HAP-1 (cell line): Measurements from ENCODE around the gene MDH2.
"Not testable (repeated sequence)": the region's sequence is repeated elsewhere in the genome, so short reads cannot be mapped to it uniquely, and the experiment has no call there.

Source experiments
- DNase-seq, 2 experiments: peaks; one replicate each; pipeline ENCODE4 v3.0.0-alpha.2; 2016 to 2020; ENCODE audit warnings: low spot score in 2 of 2
- H3K27me3 ChIP-seq: fragments of 250-450 bp; sonication (Bioruptor Pico); 2 replicates; pipeline ENCODE4 v1.5.1; 2020; ENCODE audit warnings: low read depth, mild to moderate bottlenecking, moderate library complexity
- H3K36me3 ChIP-seq: fragments of 250-450 bp; sonication (Bioruptor Pico); replicated peaks from 2 replicates; pipeline ENCODE4 v1.5.1; 2020; ENCODE audit warnings: mild to moderate bottlenecking
- H3K4me1 ChIP-seq: fragments of 250-450 bp; sonication (Bioruptor Pico); 2 replicates; pipeline ENCODE4 v1.5.1; 2020; ENCODE audit warnings: mild to moderate bottlenecking
- H3K4me3 ChIP-seq: fragments of 250-450 bp; sonication (Bioruptor Pico); 2 replicates; pipeline ENCODE4 v1.5.1; 2020; ENCODE audit warnings: mild to moderate bottlenecking, moderate library complexity
- H3K9me3 ChIP-seq: fragments of 250-450 bp; sonication (Bioruptor Pico); 2 replicates; pipeline ENCODE4 v1.5.1; 2020; ENCODE audit warnings: mild to moderate bottlenecking, moderate library complexity
- in situ Hi-C: fragments of 300-500 bp; cut with MboI; formaldehyde crosslinking; loops from 3 replicates; pipeline ENCODE4 v1.14.3; 2020; ENCODE audit warnings: low sequenced_read_pairs, inconsistent platforms, mixed read lengths

MDH2 gene

DNA sequence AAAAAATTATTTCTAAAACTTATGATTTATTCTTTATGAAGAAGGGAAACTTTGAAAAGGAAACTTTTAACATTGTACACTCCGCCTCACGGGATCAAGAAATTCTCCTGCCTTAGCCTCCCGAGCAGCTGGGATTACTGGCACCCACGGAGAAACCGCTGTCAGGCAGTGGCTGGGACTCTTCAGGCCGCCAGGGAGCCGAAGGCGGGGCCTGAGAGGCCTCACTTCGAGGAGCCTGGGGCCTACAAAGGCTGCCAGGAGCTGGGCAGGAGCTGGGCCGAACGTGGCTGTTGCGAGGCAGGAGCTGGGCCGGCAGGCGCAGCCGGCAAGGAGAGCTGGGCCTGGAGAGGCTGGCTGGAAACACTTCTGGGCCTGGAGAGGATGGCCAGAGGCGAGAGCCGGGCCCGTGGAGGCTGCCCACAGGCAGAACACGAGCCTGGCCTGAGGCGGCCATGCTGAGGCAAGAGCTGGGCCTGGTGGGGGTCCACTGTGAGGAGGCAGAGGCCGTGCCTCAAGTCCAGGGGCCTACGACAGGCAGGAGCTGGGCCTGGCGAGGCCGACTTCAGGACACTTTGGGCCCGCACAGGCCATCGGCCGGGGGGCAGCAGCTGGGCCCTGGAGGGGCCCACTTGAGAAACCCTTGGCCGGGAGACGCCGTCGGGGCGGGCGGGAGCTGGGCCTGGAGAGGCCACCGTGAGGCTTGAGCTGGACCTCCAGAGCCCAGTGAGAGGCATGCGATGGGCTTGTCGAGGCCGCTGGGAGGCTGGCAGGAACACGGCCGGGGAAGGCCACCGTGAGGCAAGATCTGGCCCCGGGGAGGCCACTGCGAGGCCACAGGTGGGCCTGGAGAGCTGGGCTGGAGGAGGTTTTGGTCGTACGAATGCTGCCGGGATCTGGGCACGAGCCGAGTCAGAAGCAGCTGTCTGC lies 23.7 kb downstream of the MDH2 start:
- no peaks in the 10 kb centered on the region for H3K27me3 ChIP-seq
- no peak for DNase-seq
- no peak overlapping the region for H3K4me3 ChIP-seq
- no peaks in the 10 kb centered on the region; the same call in 1 of the 2 replicates for H3K4me1 ChIP-seq
- H3K9me3 ChIP-seq = no peaks in the 10 kb centered on the region
- in situ Hi-C loops = no loop called here
- H3K36me3 ChIP-seq = peaks cover 9% of the 10 kb centered on the region

DNA sequence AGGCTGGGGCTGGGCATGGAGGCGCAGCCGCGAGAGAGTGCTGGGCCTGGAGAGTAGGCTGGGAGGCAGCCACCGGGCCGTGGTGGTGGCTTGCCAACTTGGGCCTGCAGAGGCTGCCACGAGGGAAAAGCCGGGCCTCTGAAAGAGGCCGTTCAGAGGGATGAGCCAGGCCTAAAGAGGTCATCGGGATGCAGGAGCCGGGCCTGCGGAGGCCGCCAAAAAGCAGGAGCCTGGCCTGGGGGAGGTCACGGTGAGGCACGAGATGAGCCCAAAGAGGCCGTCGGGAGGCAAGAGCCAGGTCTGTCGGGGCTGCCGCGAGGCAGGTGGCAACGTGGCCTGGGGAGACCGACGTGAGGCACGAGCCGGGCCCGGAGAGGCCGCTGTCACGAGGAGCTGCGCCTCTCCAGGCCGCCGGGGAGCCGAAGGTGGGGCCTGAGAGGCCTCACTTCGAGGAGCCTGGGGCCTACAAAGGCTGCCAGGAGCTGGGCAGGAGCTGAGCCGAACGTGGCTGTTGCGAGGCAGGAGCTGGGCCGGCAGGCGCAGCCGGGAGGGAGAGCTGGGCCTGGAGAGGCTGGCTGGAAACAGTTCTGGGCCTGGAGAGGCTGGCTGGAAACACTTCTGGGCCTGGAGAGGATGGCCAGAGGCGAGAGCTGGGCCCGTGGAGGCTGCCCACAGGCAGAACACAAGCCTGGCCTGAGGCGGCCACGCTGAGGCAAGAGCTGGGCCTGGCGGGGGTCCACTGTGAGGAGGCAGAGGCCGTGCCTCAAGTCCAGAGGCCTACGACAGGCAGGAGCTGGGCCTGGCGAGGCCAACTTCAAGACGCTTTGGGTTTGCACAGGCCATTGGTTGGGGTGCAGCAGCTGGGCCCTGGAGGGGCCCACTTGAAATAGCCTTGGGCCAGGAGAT lies 24.6 kb downstream of the MDH2 start:
- Histone ChIP-seq H3K9me3 (no peaks in the 10 kb centered on the region), H3K4me1 (no peaks in the 10 kb centered on the region; the same call in 1 of the 2 replicates), H3K27me3 (no peaks in the 10 kb centered on the region), H3K36me3 (peaks cover 1% of the 10 kb centered on the region), H3K4me3 (no peak overlapping the region)
- in situ Hi-C loops = no loop called here
- no peak for DNase-seq

DNA sequence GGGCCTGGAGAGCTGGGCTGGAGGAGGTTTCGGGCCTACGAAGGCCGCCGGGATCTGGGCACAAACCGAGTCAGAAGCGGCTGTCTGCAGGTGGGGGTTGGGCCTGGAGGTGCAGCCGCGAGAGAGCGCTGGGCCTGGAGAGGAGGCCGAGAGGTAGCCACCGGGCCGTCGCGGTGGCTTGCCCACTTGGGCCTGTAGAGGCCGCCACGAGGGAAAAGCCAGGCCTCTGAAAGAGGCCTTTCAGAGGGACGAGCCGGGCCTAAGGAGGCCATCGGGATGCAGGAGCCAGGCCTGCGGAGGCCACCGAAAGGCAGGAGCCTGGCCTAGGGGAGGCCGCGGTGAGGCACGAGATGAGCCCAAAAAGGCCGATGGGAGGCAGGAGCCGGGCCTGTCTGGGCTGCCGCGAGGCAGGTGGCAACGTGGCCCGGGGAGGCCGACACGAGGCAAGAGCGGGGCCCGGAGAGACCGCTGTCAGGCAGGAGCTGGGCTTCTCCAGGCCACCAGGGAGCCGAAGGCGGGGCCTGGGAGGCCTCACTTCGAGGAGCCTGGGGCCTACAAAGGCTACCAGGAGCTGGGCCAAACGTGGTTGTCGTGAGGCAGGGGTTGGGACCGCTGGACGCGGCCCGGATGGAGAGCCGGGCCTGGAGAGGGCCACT lies 25.6 kb downstream of the MDH2 start:
- DNase-seq = no peak
- H3K36me3 ChIP-seq = no peaks in the 10 kb centered on the region
- no peaks in the 10 kb centered on the region for H3K9me3 ChIP-seq
- no peaks in the 10 kb centered on the region; the same call in 1 of the 2 replicates for H3K4me1 ChIP-seq
- no peaks in the 10 kb centered on the region for H3K27me3 ChIP-seq
- H3K4me3 ChIP-seq = no peak overlapping the region
- in situ Hi-C loops = no loop called here

DNA sequence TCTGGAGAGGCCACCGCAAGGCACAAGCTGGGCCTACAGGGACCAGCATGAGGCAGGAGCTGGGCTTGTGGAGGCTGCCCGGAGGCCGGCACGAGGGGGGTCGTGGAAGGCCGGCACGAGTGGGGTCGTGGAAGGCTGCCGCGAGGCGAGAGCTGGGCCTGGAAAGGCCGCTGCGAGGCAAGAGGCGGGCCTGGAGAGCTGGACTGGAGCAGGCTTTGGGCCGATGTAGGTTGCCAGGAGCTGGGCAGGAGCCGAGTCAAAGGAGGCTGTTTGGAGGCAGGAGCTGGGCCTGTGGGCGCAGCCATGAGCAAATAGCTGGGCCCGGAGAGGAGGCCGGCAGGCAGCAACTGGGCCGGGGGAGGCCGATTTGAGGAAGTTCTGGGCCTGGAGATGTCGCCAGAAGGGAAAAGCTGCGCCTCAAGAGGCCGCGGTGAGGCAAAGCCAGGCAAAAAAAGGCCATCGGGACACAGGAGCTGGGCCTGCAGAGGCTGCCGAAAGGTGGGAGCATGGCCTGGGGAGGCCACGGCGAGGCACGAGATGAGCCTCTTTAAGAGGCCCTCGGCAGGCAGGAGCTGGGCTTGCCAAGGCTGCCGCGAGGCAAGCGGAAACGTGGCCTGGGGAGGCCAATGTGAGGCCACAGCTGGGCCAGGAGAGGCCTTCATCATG lies 26.5 kb downstream of the MDH2 start:
- H3K4me3 ChIP-seq = no peak overlapping the region
- H3K4me1 ChIP-seq = no peaks in the 10 kb centered on the region; the same call in 1 of the 2 replicates
- no peaks in the 10 kb centered on the region for H3K27me3 ChIP-seq
- no peak for DNase-seq
- in situ Hi-C loops = no loop called here
- no peaks in the 10 kb centered on the region for H3K36me3 ChIP-seq
- no peaks in the 10 kb centered on the region for H3K9me3 ChIP-seq

DNA sequence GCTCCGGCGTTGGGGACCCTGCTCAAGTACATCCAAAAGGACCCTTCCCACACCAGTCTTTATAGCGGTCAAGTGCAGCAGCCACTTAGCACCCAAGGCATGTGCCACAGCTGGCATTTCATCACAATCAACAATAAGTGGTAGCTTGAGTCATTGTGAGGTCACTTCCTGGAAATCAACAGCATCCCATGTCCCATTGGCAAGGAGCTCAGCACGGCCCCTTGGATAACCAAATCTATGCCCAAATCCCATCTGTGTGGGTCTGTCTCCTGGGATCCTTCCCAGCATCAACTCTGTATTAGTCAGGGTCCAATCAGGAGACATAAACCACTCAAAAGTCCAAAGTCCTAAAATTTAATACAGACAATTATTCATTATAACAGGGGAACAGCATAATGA lies 27.1 kb downstream of the MDH2 start:
- no peak overlapping the region for H3K4me3 ChIP-seq
- no peaks in the 10 kb centered on the region for H3K9me3 ChIP-seq
- no peaks in the 10 kb centered on the region; the same call in 1 of the 2 replicates for H3K4me1 ChIP-seq
- no peaks in the 10 kb centered on the region for H3K27me3 ChIP-seq
- H3K36me3 ChIP-seq = no peaks in the 10 kb centered on the region
- no peak for DNase-seq
- in situ Hi-C loops = no loop called here

DNA sequence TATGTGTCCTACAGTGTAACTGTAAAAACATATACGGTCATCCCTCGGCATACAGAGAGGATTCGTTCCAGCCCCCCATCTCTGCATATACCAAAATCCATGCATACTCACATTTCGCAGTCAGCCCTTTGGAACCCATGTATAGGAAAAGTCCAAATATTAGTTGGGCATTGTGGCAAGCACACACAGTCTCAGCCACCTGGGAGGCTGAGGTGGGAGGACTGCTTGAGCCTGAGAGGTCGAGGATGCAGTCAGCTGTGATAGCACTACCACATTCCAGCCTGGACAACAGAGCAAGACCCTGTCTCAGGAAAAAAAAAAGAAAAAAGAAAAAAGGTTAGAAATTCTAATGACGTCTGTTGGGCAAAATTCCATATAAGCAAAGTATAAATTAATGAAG lies 29.1 kb downstream of the MDH2 start:
- Histone ChIP-seq H3K27me3 (no peaks in the 10 kb centered on the region), H3K36me3 (no peaks in the 10 kb centered on the region), H3K9me3 (no peaks in the 10 kb centered on the region), H3K4me3 (no peak overlapping the region), H3K4me1 (no peaks in the 10 kb centered on the region)
- DNase-seq = no peak
- in situ Hi-C loops = no loop called here

DNA sequence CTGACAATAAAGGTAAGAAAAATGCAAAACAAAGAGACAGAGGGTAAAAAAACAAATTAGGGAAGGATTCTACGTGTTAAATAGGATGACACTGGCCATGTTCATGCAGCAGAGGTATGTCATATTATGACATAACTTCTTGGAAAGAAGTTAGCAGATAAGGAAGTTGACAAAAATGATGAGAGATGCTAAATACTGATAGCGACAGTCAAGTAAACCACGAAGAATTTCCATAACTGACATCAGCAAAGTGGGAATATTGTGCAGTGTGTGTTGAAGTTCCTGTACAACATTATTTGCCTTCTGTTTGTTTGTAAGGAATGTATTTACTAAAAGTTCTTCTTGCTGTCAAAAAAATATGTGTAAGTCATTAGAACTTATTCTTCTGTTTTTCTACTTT lies 29.5 kb downstream of the MDH2 start:
- in situ Hi-C loops = no loop called here
- H3K9me3 ChIP-seq = no peaks in the 10 kb centered on the region
- H3K27me3 ChIP-seq = no peaks in the 10 kb centered on the region
- H3K4me3 ChIP-seq = no peak overlapping the region
- no peak for DNase-seq
- H3K36me3 ChIP-seq = no peaks in the 10 kb centered on the region
- no peaks in the 10 kb centered on the region for H3K4me1 ChIP-seq

DNA sequence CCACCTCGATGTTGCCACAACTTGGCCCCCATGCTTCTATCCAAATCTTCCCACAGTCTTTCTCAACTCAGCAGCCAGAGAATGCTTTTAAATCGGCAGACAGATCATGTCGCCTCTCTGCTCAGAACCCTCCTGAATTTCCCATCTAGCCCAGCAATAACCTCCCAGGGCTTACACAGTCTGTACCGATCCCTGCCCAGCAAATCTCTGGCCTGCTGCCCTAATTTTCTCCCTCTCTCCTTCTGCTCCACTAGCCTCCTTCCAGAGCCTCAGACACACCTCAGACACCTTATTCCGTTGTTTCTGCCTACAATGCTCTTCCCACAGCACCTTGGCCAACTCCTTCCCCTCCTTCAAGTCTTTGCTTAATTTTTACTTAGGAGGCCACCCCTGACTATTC lies 32.3 kb downstream of the MDH2 start:
- no peaks in the 10 kb centered on the region for H3K36me3 ChIP-seq
- no peak for DNase-seq
- no peaks in the 10 kb centered on the region for H3K9me3 ChIP-seq
- peaks cover 3% of the 10 kb centered on the region for H3K4me1 ChIP-seq
- no peak overlapping the region for H3K4me3 ChIP-seq
- in situ Hi-C loops = no loop called here
- H3K27me3 ChIP-seq = no peaks in the 10 kb centered on the region

DNA sequence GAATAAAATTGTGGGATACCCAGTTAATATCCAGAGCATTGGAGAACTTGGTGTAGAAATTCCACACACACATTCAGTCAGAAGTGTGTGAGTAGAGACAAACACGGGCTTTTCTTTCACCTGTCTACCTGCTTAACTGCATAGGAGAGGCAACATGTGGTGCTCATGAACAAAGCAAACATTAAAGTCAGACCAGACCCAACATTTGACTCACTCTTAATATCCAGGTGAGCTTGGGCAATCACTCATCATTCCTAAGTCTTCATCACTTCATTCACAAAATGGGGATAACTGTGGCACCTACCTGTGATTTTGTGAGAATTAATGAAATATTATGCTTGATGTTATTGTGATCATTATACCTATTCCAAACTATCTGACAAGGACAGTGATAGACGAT lies 36.2 kb downstream of the MDH2 start:
- H3K4me1 ChIP-seq, DNase-seq, in situ Hi-C loops, H3K4me3 ChIP-seq, H3K36me3 ChIP-seq, H3K9me3 ChIP-seq, H3K27me3 ChIP-seq: not testable (repeated sequence)

DNA sequence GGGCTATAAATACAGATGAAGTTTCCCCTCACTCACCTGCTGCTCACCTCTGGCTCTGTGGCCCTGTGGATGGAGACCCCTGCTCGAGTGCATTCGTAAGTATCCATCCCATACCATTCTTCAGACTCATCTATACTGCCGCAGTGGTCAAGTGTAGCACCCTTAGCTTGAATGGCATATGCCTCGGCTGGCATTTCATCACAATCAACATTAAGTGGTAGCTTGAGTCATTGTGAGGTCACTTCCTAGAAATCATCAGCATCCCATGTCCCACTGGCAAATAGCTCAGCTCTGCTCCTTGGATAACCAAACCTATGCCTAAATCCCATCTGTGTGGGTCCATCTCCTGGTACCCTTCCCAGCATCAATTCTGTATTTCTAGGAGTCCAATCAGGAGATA lies 38.2 kb downstream of the MDH2 start:
- H3K4me1 ChIP-seq = peaks cover 3% of the 10 kb centered on the region
- in situ Hi-C loops = no loop called here
- no peak for DNase-seq
- H3K4me3 ChIP-seq = no peak overlapping the region
- no peaks in the 10 kb centered on the region for H3K36me3 ChIP-seq
- no peaks in the 10 kb centered on the region for H3K27me3 ChIP-seq
- no peaks in the 10 kb centered on the region for H3K9me3 ChIP-seq

DNA sequence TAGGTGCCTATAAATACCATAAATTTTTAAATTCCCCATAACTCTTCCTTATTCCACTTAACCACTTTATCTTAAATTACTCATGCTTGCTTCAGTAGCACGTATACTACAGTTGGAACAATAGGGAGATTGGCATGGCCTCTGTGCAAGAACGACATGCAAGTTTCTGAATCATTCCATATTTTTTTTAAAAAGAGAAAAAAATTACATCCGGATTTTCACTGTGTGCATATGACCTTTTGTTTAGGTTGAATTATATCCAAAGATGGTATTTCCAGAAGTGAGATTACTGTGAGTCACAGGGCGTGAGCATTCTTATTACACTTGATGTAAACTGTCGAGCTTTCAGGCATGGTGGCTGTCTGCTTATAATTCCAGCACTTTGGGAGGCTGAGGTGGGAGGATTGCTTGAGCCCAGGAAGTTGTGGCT lies 39.5 kb downstream of the MDH2 start:
- DNase-seq, H3K4me3 ChIP-seq, H3K36me3 ChIP-seq, H3K4me1 ChIP-seq, in situ Hi-C loops, H3K27me3 ChIP-seq, H3K9me3 ChIP-seq: not testable (repeated sequence)

DNA sequence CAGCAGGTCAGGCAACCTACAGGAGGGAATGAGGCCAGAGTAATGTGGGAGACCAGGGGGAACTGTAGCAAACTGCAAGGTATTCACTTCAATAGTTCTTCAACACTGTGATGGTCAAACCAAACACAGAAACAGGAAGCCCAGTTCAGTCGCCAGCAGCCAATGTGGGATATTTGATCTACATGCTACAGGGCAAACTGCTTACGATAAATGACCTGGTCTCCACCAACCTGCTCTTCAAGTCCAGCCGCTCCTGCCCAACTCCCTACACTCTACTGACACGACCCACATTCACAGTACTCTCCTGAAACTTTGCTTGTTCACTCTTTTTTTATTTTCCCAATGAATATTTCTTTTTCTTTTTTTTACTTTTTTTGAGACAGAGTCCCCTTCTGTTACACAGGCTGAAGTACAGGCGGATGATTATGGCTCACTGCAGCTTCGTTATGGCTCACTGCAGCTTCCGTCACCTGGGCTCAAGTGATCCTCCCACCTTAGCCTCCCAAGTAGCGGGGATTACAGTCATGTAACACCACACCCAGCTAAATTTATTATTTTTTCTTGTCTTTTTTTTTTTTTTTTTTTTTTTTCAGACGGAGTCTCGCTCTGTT lies 42.1 kb downstream of the MDH2 start:
- in situ Hi-C loops = no loop called here

DNA sequence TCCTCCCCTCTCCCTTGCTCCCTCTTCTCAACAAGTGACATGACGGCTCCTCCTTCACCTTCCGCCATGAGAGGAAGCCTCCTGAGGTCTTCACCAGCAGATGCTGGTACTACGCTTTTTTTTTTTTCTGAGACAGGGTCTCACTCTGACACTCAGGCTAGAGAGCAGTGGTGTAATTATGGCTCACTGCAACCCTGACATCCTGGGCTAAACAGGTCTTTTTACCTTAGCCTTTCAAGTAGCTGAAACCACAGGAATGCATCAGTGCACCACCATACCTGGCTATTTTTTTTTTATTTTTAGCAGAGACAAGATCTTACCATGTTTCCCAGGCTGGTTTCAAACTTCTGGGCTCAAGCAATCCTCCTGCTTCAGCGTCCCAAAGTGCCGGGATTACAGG lies 43.6 kb downstream of the MDH2 start:
- Histone ChIP-seq H3K4me3 (no peak overlapping the region), H3K9me3 (no peaks in the 10 kb centered on the region), H3K4me1 (no peaks in the 10 kb centered on the region), H3K36me3 (no peaks in the 10 kb centered on the region), H3K27me3 (no peaks in the 10 kb centered on the region; the same call in 1 of the 2 replicates)
- in situ Hi-C loops = no loop called here
- DNase-seq = no peak

More for the DNA sequence above, 42.1 kb downstream of the MDH2 start:
- no peaks in the 10 kb centered on the region for H3K27me3 ChIP-seq
- no peaks in the 10 kb centered on the region for H3K9me3 ChIP-seq
- no peak overlapping the region for H3K4me3 ChIP-seq
- no peaks in the 10 kb centered on the region for H3K36me3 ChIP-seq
- no peak for DNase-seq
- H3K4me1 ChIP-seq = no peaks in the 10 kb centered on the region
